Stimulated activated CD8-positive, alpha-beta memory T cell treated with anti-CD3 and anti-CD28 coated beads, Interleukin-4, amount 100 ng/mL, for 24 hours (primary cell): ENCODE data around the gene TAF4.
"Not testable (repeated sequence)": the region's sequence is repeated elsewhere in the genome, so short reads cannot be mapped to it uniquely, and the experiment has no call there.

Experiments used
- DNase-seq: peaks from one replicate; pipeline ENCODE4 v3.0.0-alpha.2; 2020; ENCODE audit warnings: low read depth

The TAF4 gene

GRCh38 chr20:62058941-62059340, 6.7 kb downstream of the TAF4 start:
- DNase-seq: no peak

- DNase-seq: no peak
Measured at GRCh38 chr20:62056975-62057374, 8.7 kb downstream of the TAF4 start.

GRCh38 chr20:62056377-62056776, 9.3 kb downstream of the TAF4 start:
- DNase-seq: no peak

GRCh38 chr20:62055862-62056115, 9.9 kb downstream of the TAF4 start:
- not testable (repeated sequence) for DNase-seq

GRCh38 chr20:62055106-62055861, 10.4 kb downstream of the TAF4 start:
- no peak for DNase-seq

- DNase-seq: no peak
Measured at GRCh38 chr20:62054451-62054953, 11.2 kb downstream of the TAF4 start.

GRCh38 chr20:62053465-62054196, 12.1 kb downstream of the TAF4 start:
- DNase-seq: no peak

GRCh38 chr20:62052842-62053464, 12.7 kb downstream of the TAF4 start:
- DNase-seq: no peak

GRCh38 chr20:62052336-62052841, 13.3 kb downstream of the TAF4 start:
- no peak for DNase-seq

- DNase-seq: no peak
Measured at GRCh38 chr20:62051546-62052255, 14.0 kb downstream of the TAF4 start.

GRCh38 chr20:62051144-62051543, 14.5 kb downstream of the TAF4 start:
- no peak for DNase-seq

GRCh38 chr20:62050166-62051120, 15.2 kb downstream of the TAF4 start:
- DNase-seq: no peak

- no peak for DNase-seq
Measured at GRCh38 chr20:62049342-62050165, 16.1 kb downstream of the TAF4 start.

- DNase-seq: no peak
Measured at GRCh38 chr20:62048821-62049291, 16.8 kb downstream of the TAF4 start.

- no peak for DNase-seq
Measured at GRCh38 chr20:62048346-62048761, 17.3 kb downstream of the TAF4 start.

GRCh38 chr20:62047666-62048345, 17.9 kb downstream of the TAF4 start:
- no peak for DNase-seq

- no peak for DNase-seq
Measured at GRCh38 chr20:62046431-62046830, 19.2 kb downstream of the TAF4 start.

GRCh38 chr20:62045529-62046285, 20.0 kb downstream of the TAF4 start:
- no peak for DNase-seq

- no peak for DNase-seq
Measured at GRCh38 chr20:62045118-62045517, 20.6 kb downstream of the TAF4 start.
